ENCODE data around the gene ZNF726.
"Not testable (repeated sequence)": the region's sequence is repeated elsewhere in the genome, so short reads cannot be mapped to it uniquely, and the experiment has no call there.

Gene ZNF726

DNA sequence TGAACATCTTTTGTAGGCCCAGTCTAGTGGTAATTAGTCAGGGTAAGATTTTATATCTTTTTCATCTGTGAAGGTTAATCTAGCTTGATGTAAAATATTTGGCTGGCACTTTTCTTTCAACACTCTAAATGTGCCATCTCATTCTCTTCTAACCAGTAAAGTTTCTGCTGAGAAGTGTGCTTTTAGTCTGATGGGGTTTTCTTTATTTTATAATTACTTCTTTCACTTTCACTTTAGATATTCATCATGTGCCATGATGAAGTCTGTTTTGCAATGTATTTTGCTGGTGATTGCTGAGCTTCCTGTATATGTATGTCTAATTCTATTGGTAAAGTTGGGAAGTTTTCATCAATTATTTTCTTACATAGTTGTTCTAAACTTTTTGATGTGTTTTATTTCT is 31.9 kb downstream of the ZNF726 start:
- no peak for DNase-seq (ENCODE audit: low read depth)

DNA sequence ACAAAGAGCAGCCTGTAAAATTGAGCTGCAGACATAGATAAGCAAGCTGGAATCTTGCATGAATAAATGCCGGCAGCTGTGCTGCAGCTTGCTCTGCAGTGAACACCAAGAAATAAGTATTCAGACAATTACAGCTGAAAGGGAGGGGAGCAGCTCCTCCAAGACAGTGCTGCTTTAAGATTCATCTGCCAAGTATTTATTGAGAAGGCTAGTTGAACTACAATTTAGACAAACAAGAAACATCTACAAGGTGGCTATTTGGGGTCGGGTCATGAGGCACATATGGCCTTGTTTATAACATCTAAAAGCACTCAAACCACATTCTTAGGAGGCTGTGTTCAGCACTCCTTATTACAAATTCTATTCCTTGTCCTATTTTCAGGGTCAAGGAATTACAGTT is 34.9 kb downstream of the ZNF726 start:
- DNase-seq (ENCODE audit: low read depth): no peak

- DNase-seq (ENCODE audit: low read depth): no peak
Measured at GRCh38 chr19:23956051-23956450, 41.4 kb downstream of the ZNF726 start.

DNA sequence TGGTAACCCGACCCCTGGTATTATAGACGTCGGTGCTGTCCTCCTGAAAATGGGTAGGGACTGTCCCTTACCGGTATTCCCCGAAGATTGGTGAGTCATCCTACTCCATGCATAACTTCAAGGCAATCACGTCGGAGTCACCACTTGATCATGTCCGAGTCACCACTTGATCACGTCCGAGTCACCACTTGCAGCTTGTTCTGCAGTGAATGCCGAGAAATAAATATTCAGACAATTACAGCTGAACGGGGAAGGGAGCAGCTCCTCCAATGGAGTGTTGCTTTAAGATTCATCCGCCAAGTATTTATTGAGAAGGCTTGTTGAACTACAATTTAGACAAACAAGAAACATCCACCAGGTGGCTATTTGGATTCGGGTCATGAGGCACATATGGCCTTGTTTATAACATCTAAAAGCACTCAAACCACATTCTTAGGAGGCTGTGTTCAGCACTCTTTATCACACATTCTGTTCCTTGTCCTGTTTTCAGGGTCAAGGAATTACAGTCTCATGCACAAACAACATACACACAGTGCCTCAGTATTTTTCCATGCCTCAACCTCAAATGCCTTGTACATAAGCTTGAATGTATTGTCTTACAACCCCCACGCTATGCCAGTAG is 43.1 kb downstream of the ZNF726 start:
- no peak for DNase-seq (ENCODE audit: low read depth)

DNA sequence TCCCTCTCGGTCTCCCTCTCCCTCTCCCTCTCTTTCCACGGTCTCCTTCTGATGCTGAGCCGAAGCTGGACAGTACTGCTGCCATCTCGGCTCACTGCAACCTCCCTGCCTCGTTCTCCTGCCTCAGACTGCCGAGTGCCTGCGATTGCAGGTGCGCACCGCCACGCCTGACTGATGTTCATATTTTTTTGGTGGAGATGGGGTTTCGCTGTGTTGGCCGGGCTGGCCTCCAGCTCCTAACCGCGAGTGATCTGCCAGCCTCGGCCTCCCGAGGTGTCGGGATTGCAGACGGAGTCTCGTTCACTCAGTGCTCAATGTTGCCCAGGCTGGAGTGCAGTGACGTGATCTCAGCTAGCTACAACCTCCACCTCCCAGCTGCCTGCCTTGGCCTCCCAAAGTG is 48.7 kb downstream of the ZNF726 start:
- DNase-seq (ENCODE audit: low read depth): not testable (repeated sequence)

DNA sequence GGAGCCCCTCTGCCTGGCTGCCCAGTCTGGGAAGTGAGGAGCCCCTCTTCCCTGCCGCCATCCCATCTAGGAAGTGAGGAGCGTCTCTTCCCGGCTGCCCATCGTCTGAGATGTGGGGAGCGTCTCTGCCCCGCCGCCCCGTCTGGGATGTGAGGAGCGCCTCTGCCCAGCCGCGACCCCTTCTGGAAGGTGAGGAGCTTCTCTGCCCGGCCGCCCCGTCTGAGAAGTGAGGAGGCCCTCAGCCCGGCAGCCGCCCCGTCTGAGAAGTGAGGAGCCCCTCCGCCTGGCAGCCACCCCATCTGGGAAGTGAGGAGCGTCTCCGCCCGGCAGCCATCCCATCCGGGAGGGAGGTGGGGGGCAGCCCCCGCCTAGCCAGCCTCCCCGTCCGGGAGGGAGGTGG is 49.2 kb downstream of the ZNF726 start:
- not testable (repeated sequence) for DNase-seq (ENCODE audit: low read depth)

DNA sequence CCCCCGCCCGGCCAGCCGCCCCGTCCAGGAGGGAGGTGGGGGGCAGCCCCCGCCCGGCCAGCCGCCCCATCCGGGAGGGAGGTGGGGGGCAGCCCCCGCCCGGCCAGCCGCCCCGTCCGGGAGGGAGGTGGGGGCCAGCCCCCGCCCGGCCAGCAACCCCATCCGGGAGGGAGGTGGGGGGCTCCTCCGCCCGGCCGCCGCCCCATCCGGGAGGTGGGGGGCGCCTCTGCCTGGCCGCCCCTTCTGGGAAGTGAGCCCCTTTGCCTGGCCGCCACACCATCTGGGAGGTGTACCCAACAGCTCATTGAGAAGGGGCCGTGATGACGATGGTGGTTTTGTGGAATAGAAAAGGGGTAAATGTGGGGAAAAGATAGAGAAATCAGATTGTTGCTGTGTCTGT is 49.6 kb downstream of the ZNF726 start:
- DNase-seq (ENCODE audit: low read depth): not testable (repeated sequence)

DNA sequence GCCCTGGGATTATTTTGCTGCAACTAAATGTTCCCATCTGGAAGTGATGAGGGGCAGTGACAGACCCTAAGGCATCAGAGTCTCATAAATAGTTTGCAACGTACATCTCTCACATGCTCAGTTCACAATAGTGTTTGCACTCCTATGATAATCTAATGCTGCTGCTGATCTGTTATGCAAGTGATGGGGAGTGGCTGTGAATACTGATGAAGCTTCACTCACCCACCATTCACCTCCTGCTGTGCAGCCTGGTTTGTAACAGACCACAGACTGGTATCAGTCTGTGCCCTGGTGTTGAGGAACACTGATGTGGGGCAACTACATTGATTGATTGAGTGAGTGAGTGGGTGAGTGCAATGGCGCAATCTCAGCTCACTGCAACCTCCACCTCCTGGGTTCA is 54.9 kb downstream of the ZNF726 start:
- no peak for DNase-seq (ENCODE audit: low read depth)

GRCh38 chr19:23971598-23971997 is 56.9 kb downstream of the ZNF726 start:
- DNase-seq (ENCODE audit: low read depth): no peak

GRCh38 chr19:23972161-23972560 is 57.5 kb downstream of the ZNF726 start:
- DNase-seq (ENCODE audit: low read depth): no peak

GRCh38 chr19:23974941-23975340 is 60.3 kb downstream of the ZNF726 start:
- DNase-seq (ENCODE audit: low read depth): no peak

DNA sequence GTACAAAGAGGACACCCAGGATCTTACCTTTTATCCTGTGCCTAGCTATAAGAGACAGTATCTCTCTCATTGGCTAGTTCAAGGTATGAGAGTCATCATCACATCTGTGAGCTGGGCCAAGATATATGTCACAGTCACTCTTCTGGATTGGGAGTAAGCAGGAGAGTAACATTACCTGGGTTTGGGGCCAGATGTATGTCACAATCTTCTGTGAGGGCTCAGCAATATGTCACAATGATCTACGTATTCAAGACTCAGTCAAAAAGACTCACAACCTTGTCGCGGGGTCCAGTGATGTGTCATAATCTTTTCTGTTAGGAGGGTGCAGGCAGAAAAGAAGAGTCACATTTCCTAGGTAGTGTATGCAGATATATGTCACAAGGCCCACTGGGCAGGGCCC is 61.9 kb downstream of the ZNF726 start:
- not testable (repeated sequence) for DNase-seq (ENCODE audit: low read depth)

DNA sequence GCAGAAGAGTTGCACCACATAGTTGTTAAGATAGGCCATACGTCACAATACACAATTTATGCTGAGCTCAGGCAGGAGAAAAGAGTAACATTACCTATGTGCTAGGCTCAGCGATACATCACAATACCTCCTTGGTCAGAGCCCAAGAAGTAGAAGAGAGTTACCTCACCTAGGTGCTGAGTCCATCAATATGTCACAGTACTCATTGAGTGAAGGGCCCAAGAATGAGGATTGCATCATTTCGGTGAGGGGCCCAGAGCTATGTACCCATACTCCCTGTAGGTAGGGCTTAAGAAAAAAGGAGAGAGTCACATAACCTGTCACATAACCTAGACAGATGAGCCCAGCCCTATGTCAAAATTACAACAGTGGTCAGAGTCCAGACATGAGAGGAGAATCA is 62.6 kb downstream of the ZNF726 start:
- not testable (repeated sequence) for DNase-seq (ENCODE audit: low read depth)

- DNase-seq (ENCODE audit: low read depth): no peak
Measured at GRCh38 chr19:23978068-23978467, 63.4 kb downstream of the ZNF726 start.

DNA sequence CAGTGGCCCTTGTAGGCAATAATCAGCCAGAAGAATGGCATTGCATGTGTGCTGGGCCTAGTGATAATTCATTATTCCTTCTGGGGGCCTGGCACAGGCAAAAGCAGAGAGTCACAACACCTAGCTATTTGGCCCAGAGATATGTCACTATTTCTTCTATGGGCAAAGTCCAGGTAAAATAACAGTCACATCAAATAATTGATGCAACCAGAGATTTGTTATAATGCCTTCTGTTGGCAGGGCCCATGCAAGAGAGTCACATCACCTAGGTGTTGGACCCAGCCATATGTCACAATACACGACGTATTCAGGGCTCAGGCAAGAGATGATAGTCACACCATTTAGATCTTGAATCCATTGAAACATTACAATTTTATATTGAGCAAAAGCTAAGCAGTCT is 66.1 kb downstream of the ZNF726 start:
- no peak for DNase-seq (ENCODE audit: low read depth)

GRCh38 chr19:23981863-23982262 is 67.2 kb downstream of the ZNF726 start:
- DNase-seq (ENCODE audit: low read depth): no peak

- DNase-seq (ENCODE audit: low read depth): no peak
Measured at GRCh38 chr19:23983406-23983805, 68.7 kb downstream of the ZNF726 start.
